ENCODE measurements around the gene TEPSIN. TPM values are rescaled to one million over a fixed set of nuclear protein-coding genes. Genes with fewer than 3 reads are reported as not detected.

TEPSIN gene
- total RNA-seq, 4 donors from 2014 or later = 15.5 to 32.9 (median 24.3) TPM

GRCh38 chr17:81245665-81246342, 6.9 kb upstream of the TEPSIN start:
- ATAC-seq (no peak), DNase-seq (no peak)
- intact Hi-C loops (cut with DNase I; ENCODE audit: low total_unique reads) = no loop called here

GRCh38 chr17:81245024-81245664, 6.3 kb upstream of the TEPSIN start:
- intact Hi-C loops (cut with DNase I; ENCODE audit: low total_unique reads) = no loop called here
- DNase-seq (no peak), ATAC-seq (no peak)
- H3K27ac ChIP-seq = no peak overlapping the region
- no peaks in the 10 kb centered on the region for H3K27me3 ChIP-seq
- in situ Hi-C loops (cut with MboI; ENCODE audit: low sequenced_read_pairs in 4 of 4) = loop anchor here in 1 of 4 donors (25.0 kb wide), 1 partner anchor 108 kb away; no protein-coding TSS in a partner anchor
- peaks cover 7 to 8% of the 10 kb centered on the region in 2 donors for H3K4me1 ChIP-seq
- H3K9me3 ChIP-seq = no peaks in the 10 kb centered on the region
- peaks cover 0 to 7% of the 10 kb centered on the region in 2 donors for H3K36me3 ChIP-seq
- H3K4me3 ChIP-seq = no peak overlapping the region
- TF ChIP-seq, protein P1, sequence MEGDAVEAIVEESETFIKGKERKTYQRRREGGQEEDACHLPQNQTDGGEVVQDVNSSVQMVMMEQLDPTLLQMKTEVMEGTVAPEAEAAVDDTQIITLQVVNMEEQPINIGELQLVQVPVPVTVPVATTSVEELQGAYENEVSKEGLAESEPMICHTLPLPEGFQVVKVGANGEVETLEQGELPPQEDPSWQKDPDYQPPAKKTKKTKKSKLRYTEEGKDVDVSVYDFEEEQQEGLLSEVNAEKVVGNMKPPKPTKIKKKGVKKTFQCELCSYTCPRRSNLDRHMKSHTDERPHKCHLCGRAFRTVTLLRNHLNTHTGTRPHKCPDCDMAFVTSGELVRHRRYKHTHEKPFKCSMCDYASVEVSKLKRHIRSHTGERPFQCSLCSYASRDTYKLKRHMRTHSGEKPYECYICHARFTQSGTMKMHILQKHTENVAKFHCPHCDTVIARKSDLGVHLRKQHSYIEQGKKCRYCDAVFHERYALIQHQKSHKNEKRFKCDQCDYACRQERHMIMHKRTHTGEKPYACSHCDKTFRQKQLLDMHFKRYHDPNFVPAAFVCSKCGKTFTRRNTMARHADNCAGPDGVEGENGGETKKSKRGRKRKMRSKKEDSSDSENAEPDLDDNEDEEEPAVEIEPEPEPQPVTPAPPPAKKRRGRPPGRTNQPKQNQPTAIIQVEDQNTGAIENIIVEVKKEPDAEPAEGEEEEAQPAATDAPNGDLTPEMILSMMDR (IDR thresholded peaks at IDR 0.05 in 4 of 5, conservative IDR thresholded peaks at IDR 0.05 in 1 of 5) = no peak
- TF ChIP-seq POLR2A (IDR thresholded peaks at IDR 0.05) = no peak

More at GRCh38 chr17:81245665-81246342, 6.9 kb upstream of the TEPSIN start:
- peaks cover 0 to 10% of the 10 kb centered on the region in 2 donors for H3K36me3 ChIP-seq
- no peaks in the 10 kb centered on the region for H3K9me3 ChIP-seq
- H3K4me1 ChIP-seq = peaks cover under 1 to 2% of the 10 kb centered on the region in 2 donors
- no peak overlapping the region for H3K27ac ChIP-seq
- in situ Hi-C loops (cut with MboI; ENCODE audit: low sequenced_read_pairs in 4 of 4) = loop anchor here in 1 of 4 donors (25.0 kb wide), 1 partner anchor 109 kb away; no protein-coding TSS in a partner anchor
- no peak overlapping the region for H3K4me3 ChIP-seq
- TF ChIP-seq, protein P1 (IDR thresholded peaks at IDR 0.05 in 4 of 5, conservative IDR thresholded peaks at IDR 0.05 in 1 of 5) = no peak
- TF ChIP-seq POLR2A (IDR thresholded peaks at IDR 0.05) = no peak
- H3K27me3 ChIP-seq = no peaks in the 10 kb centered on the region

- intact Hi-C loops (cut with DNase I; ENCODE audit: low total_unique reads) = no loop called here
- Histone ChIP-seq H3K9me3 (no peaks in the 10 kb centered on the region), H3K27me3 (no peaks in the 10 kb centered on the region), H3K36me3 (peaks cover 0 to under 1% of the 10 kb centered on the region in 2 donors), H3K27ac (no peak overlapping the region), H3K4me1 (peaks cover 11 to 14% of the 10 kb centered on the region in 2 donors), H3K4me3 (no peak overlapping the region)
- DNase-seq = no peak
- in situ Hi-C loops (cut with MboI; ENCODE audit: low sequenced_read_pairs in 4 of 4) = loop anchor here in 1 of 4 donors (25.0 kb wide), 1 partner anchor 107 kb away; no protein-coding TSS in a partner anchor
- no peak for TF ChIP-seq POLR2A (IDR thresholded peaks at IDR 0.05)
- TF ChIP-seq, protein P1 (IDR thresholded peaks at IDR 0.05 in 4 of 5, conservative IDR thresholded peaks at IDR 0.05 in 1 of 5) = no peak
- ATAC-seq = no peak
Observed at GRCh38 chr17:81244358-81245023, 5.6 kb upstream of the TEPSIN start.

DNA sequence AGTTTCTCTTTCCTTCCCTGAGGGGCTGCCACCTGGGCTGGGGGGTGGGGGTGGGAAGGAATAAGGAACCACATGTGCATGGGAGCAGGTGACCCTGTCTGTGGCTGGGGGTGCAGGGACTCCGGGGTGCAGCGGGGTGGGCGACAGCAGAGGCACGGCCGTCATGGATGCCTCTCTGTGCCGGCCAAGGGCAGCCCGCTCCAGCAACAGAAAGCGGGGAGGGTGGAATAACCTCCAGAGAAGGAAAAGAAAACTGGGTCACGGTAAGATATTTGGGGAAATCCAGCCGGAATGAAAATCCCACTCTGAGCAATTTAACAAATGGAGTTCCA, 4.4 kb upstream of the TEPSIN start:
- DNase-seq (no peak), ATAC-seq (no peak)
- no peaks in the 10 kb centered on the region for H3K27me3 ChIP-seq
- H3K27ac ChIP-seq = no peak overlapping the region
- no peaks in the 10 kb centered on the region for H3K9me3 ChIP-seq
- in situ Hi-C loops (cut with MboI; ENCODE audit: low sequenced_read_pairs in 4 of 4) (loop anchor here in 1 of 4 donors (25.0 kb wide), 1 partner anchor 106 kb away; no protein-coding TSS in a partner anchor), intact Hi-C loops (cut with DNase I; ENCODE audit: low total_unique reads) (no loop called here)
- TF ChIP-seq POLR2A (IDR thresholded peaks at IDR 0.05) = no peak
- TF ChIP-seq, protein P1 (IDR thresholded peaks at IDR 0.05 in 4 of 5, conservative IDR thresholded peaks at IDR 0.05 in 1 of 5) = no peak
- H3K36me3 ChIP-seq = no peaks in the 10 kb centered on the region
- no peak overlapping the region for H3K4me3 ChIP-seq
- H3K4me1 ChIP-seq = peaks cover 11 to 15% of the 10 kb centered on the region in 2 donors
